RWPE1 (cell line): ENCODE data around the gene NAALADL2.

ENCODE experiments used
- CTCF ChIA-PET: fragments of 350-600 bp; sonication (Branson Sonifier 250); formaldehyde crosslinking; extraction: SDS; loops from one replicate; lab custom pipeline; 2021; lab: Yijun Ruan, JAX
- POLR2A ChIA-PET: fragments of 400-600 bp; formaldehyde crosslinking; extraction: SDS; loops from one replicate; lab custom pipeline; 2020; ENCODE audit warnings: antibody characterized with exemption; ENCODE audit not compliant: low non-redundant PET; lab: Yijun Ruan, JAX
- DNase-seq: peaks from one replicate; pipeline ENCODE4 v3.0.0; 2012; ENCODE audit warnings: low spot score
- H3K27ac ChIP-seq: fragments of 450-650 bp; 2 replicates; pipeline ENCODE4 v1.5.1; 2017
- TF ChIP-seq, protein P1 (sequence below): fragments of 450-650 bp; conservative IDR thresholded peaks from 2 replicates; pipeline ENCODE4 v1.5.1; 2017; ENCODE audit warnings: low read depth, mild to moderate bottlenecking

Gene NAALADL2

DNA sequence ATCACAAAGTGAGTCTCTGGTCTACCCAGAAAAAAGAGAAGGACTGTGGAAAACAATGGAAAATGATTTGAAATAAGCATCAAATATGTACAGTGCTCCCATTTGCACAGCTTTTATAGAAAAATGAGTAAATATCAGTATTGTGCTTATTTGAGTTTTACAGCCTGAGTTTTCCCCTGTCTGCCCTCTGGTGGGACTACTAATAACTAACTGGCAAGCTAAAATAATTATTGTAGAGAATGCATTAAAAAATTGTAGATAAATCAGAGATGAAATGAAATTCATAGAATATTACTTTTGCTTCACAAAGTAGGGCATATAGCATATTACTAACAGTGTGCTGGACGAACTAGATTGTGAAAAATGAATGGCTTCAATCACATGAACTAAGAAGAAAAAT is 287.1 kb downstream of the NAALADL2 start:
- TF ChIP-seq, protein P1, sequence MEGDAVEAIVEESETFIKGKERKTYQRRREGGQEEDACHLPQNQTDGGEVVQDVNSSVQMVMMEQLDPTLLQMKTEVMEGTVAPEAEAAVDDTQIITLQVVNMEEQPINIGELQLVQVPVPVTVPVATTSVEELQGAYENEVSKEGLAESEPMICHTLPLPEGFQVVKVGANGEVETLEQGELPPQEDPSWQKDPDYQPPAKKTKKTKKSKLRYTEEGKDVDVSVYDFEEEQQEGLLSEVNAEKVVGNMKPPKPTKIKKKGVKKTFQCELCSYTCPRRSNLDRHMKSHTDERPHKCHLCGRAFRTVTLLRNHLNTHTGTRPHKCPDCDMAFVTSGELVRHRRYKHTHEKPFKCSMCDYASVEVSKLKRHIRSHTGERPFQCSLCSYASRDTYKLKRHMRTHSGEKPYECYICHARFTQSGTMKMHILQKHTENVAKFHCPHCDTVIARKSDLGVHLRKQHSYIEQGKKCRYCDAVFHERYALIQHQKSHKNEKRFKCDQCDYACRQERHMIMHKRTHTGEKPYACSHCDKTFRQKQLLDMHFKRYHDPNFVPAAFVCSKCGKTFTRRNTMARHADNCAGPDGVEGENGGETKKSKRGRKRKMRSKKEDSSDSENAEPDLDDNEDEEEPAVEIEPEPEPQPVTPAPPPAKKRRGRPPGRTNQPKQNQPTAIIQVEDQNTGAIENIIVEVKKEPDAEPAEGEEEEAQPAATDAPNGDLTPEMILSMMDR: no peak; the same call in 1 of the 2 replicates

DNA sequence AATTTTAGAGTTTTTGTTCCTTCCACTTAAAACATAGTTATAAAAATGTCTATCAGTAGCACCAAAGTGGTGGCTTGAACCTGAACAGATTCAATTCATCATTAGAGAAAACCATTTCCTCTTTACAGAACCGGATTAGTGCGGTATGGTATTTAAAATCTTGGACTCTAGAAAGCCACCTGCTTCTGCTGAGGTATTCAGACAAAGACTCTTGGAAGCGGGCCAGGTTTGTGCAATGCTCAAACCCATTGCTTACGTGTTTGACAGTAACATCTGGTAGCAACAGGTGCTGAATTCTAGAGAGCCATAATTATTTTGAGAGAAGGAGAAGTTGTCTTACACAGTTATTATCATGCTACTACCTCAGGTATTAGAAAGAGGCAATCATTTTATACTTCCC is 290.5 kb downstream of the NAALADL2 start:
- no peak overlapping the region for H3K27ac ChIP-seq
- DNase-seq: peak; percentile 7
- ChIA-PET CTCF (no interaction called here), POLR2A (no interaction called here)
- TF ChIP-seq, protein P1: no peak

More for the DNA sequence above, 287.1 kb downstream of the NAALADL2 start:
- POLR2A ChIA-PET: no interaction called here
- no peak overlapping the region for H3K27ac ChIP-seq
- CTCF ChIA-PET: interaction anchor here (0.6 kb wide), 1 partner anchor 178 kb away, joined by 3 read pairs; no protein-coding TSS in a partner anchor
- DNase-seq: no peak

DNA sequence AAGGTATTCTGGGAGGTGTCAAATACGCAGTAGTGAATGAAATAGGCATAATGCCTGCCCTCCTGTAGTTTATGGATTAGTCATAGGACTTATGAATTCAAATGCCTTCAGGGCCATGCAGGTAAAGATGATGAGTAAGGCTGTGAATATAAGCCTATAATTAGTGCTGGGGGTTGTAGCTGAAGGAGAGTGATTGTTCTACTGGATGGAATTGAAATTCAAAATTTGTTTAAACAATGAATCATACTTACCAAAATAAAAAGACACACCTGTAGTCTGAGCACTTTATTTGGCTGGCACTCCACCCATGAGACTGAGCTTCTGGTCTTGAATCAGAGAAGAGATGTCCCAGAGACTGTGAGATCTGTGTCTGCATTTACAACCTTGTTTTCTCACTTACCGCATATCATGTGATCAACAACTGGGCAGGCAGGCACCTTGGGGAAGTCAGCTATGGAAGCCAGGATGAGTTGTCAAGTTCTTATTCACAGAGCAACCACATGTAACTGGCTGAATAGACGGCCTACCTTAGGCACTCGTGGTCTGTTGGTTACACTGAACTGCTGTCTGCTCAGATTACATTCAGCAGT is 291.8 kb downstream of the NAALADL2 start:
- TF ChIP-seq, protein P1: no peak
- no peak overlapping the region for H3K27ac ChIP-seq
- CTCF ChIA-PET: no interaction called here
- POLR2A ChIA-PET: no interaction called here
- DNase-seq: peak; percentile 81

DNA sequence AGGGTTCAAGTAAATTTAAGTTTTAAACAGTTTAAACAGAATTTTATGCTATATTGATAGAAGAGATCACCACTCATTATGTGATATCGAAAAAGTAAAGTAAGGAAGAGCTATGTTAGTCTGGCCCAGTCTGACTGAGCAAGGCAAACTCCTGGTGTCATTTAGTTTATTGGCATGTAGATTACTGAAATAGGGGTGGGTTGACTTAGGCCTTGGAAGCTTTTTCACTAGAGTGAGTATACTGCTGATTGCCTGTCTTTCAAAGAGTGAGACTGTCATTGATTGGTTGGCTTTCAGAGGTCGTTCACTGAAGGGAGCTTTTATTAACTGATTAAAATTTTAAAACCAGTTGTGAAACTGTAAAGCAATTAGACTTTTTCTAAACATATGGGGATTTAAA is 294.5 kb downstream of the NAALADL2 start:
- TF ChIP-seq, protein P1: no peak
- CTCF ChIA-PET: interaction anchor here (0.5 kb wide), 1 partner anchor 89 kb away, joined by 3 read pairs; no protein-coding TSS in a partner anchor
- no peak overlapping the region for H3K27ac ChIP-seq
- DNase-seq: no peak
- POLR2A ChIA-PET: no interaction called here

DNA sequence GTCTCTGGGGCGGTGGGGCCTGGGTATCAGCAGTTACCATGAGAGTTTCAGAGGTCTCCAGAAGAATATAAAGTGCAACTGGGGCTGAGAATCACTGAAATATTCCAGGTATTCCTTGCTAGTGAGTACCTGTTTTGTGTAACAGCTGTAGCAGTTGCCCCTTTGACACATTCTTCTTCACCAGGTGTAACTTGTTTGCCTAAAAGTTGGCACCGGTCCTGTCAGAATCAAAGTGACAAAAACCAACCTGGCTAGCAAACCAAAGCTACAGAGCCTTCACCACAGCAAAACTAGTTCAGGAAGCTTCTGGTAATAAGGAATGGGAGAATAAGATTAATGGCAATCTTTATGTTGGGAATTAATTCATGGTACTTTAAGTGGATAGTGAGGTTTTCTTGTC is 296.0 kb downstream of the NAALADL2 start:
- TF ChIP-seq, protein P1: no peak
- H3K27ac ChIP-seq: no peak overlapping the region
- DNase-seq: no peak
- POLR2A ChIA-PET: no interaction called here
- CTCF ChIA-PET: no interaction called here

DNA sequence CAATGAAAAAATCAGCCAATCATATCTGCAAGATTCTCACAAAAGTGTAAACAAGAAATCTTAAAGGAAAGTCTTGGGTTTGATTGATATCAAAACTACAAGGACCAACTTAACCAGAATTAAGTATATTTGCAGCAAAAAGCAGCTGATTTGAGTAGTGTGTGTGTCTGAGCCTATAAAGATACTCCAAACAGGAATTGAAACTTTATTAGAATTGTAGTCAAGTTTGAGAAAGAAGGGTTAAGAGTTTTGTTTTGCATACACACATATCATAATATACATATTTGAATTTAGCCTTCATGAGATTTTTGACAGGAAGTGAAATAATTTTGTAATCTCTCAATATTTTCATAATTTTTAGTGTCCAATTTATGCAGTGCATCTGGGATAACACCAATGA is 300.1 kb downstream of the NAALADL2 start:
- DNase-seq: no peak
- TF ChIP-seq, protein P1: no peak
- no peak overlapping the region for H3K27ac ChIP-seq
- CTCF ChIA-PET: no interaction called here
- POLR2A ChIA-PET: no interaction called here
